GM23338 (cell line): ENCODE data around the gene PHYKPL.
"Not testable (repeated sequence)": the region's sequence is repeated elsewhere in the genome, so short reads cannot be mapped to it uniquely, and the experiment has no call there.

Experiments
- CREB1 ChIP-seq: fragments of 250-450 bp; sonication (Bioruptor Pico); IDR thresholded peaks from 2 replicates; pipeline ENCODE4 v1.5.0; 2020; ENCODE audit warnings: low read depth, mild to moderate bottlenecking, moderate library complexity
- EZH2 ChIP-seq: fragments of 200-600 bp; sonication (generic); IDR thresholded peaks from one replicate; pipeline ENCODE4 v1.8.0; 2017; ENCODE audit warnings: antibody characterized with exemption, mild to moderate bottlenecking, low read depth; ENCODE audit not compliant: unreplicated experiment
- NANOG ChIP-seq: IDR thresholded peaks from 2 replicates; pipeline ENCODE4 v1.6.1; 2016; ENCODE audit warnings: antibody characterized with exemption, borderline replicate concordance
- POLR2AphosphoS5 ChIP-seq: IDR thresholded peaks from 2 replicates; pipeline ENCODE4 v1.6.1; 2016; ENCODE audit warnings: antibody characterized with exemption, low read depth
- ZNF114 ChIP-seq: fragments of 250-450 bp; sonication (Bioruptor Pico); IDR thresholded peaks from 2 replicates; pipeline ENCODE4 v1.5.0; 2020; ENCODE audit warnings: mild to moderate bottlenecking, moderate library complexity
- TF ChIP-seq, protein P1 (sequence below), 2 experiments: fragments of 200-600 bp in 1 of 2; sonication (generic) in 1 of 2; conservative IDR thresholded peaks; 2 replicates each; pipeline versions ENCODE4 v1.5.1 to v1.6.1; 2016 to 2017; ENCODE audit warnings: antibody characterized with exemption in 2 of 2, low read depth in 2 of 2, mild to moderate bottlenecking in 2 of 2, moderate library complexity in 1 of 2
- TF ChIP-seq, protein P2 (sequence below): IDR thresholded peaks from one replicate; pipeline ENCODE4 v1.6.1; 2018; ENCODE audit warnings: antibody characterized with exemption; ENCODE audit not compliant: unreplicated experiment

DNA sequence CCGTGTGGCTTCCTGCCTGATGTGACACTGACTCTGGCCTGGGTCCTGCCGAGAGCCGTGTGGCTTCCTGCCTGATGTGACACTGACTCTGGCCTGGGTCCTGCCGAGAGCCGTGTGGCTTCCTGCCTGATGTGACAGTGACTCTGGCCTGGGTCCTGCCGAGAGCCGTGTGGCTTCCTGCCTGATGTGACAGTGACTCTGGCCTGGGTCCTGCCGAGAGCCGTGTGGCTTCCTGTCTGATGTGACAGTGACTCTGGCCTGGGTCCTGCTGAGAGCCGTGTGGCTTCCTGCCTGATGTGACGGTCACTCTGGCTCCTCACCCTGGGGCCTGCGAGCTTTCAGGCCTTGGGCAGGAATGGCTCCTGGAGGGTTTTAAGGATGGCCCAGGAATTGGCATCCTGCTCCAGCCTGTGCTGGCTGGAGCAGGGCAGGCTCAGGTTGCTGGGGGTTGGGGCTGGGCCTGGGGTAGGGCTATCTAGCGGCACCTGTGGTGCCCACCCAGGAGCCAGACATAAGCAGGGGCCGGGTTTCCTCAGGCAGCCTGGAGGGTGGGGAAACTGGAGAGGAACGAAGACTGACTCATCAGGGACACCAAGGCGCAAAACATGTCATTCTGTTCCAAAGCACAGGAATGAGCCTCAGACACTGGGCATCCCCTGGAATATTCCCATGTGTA lies 7.2 kb upstream of the PHYKPL start:
- TF ChIP-seq, protein P1, sequence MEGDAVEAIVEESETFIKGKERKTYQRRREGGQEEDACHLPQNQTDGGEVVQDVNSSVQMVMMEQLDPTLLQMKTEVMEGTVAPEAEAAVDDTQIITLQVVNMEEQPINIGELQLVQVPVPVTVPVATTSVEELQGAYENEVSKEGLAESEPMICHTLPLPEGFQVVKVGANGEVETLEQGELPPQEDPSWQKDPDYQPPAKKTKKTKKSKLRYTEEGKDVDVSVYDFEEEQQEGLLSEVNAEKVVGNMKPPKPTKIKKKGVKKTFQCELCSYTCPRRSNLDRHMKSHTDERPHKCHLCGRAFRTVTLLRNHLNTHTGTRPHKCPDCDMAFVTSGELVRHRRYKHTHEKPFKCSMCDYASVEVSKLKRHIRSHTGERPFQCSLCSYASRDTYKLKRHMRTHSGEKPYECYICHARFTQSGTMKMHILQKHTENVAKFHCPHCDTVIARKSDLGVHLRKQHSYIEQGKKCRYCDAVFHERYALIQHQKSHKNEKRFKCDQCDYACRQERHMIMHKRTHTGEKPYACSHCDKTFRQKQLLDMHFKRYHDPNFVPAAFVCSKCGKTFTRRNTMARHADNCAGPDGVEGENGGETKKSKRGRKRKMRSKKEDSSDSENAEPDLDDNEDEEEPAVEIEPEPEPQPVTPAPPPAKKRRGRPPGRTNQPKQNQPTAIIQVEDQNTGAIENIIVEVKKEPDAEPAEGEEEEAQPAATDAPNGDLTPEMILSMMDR (conservative IDR thresholded peaks at IDR 0.05; ENCODE audit: low read depth in 2 of 2), result not testable (repeated sequence)
- TF ChIP-seq, protein P2, sequence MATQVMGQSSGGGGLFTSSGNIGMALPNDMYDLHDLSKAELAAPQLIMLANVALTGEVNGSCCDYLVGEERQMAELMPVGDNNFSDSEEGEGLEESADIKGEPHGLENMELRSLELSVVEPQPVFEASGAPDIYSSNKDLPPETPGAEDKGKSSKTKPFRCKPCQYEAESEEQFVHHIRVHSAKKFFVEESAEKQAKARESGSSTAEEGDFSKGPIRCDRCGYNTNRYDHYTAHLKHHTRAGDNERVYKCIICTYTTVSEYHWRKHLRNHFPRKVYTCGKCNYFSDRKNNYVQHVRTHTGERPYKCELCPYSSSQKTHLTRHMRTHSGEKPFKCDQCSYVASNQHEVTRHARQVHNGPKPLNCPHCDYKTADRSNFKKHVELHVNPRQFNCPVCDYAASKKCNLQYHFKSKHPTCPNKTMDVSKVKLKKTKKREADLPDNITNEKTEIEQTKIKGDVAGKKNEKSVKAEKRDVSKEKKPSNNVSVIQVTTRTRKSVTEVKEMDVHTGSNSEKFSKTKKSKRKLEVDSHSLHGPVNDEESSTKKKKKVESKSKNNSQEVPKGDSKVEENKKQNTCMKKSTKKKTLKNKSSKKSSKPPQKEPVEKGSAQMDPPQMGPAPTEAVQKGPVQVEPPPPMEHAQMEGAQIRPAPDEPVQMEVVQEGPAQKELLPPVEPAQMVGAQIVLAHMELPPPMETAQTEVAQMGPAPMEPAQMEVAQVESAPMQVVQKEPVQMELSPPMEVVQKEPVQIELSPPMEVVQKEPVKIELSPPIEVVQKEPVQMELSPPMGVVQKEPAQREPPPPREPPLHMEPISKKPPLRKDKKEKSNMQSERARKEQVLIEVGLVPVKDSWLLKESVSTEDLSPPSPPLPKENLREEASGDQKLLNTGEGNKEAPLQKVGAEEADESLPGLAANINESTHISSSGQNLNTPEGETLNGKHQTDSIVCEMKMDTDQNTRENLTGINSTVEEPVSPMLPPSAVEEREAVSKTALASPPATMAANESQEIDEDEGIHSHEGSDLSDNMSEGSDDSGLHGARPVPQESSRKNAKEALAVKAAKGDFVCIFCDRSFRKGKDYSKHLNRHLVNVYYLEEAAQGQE, result not testable (repeated sequence)
- not testable (repeated sequence) for TF ChIP-seq EZH2; NANOG; POLR2AphosphoS5; ZNF114 (CRISPR knock-in tag); CREB1
